GM18873 (cell line): ENCODE results near the gene FAM120A.

Experiments
- ATAC-seq: cut with Tn5 transposase; IDR thresholded peaks from one replicate; pipeline ENCODE4 v1.9.1; 2021; ENCODE audit warnings: mild to moderate bottlenecking, moderate library complexity, moderate number of reproducible peaks; ENCODE audit not compliant: unreplicated experiment, low FRiP score

The FAM120A gene

GRCh38 chr9:93601666-93602065 is 150.2 kb downstream of the FAM120A start:
- no peak for ATAC-seq

- no peak for ATAC-seq
Measured at GRCh38 chr9:93603011-93603410, 151.5 kb downstream of the FAM120A start.

GRCh38 chr9:93603906-93604326 is 152.4 kb downstream of the FAM120A start:
- ATAC-seq: no peak

GRCh38 chr9:93606187-93606586 is 154.7 kb downstream of the FAM120A start:
- no peak for ATAC-seq

- no peak for ATAC-seq
Measured at GRCh38 chr9:93610206-93610605, 158.7 kb downstream of the FAM120A start.

- no peak for ATAC-seq
Measured at GRCh38 chr9:93612052-93612795, 160.7 kb downstream of the FAM120A start.

GRCh38 chr9:93612796-93613154 is 161.3 kb downstream of the FAM120A start:
- ATAC-seq: no peak

- ATAC-seq: no peak
Measured at GRCh38 chr9:93613174-93613573, 161.7 kb downstream of the FAM120A start.

- ATAC-seq: no peak
Measured at GRCh38 chr9:93613791-93614190, 162.3 kb downstream of the FAM120A start.

GRCh38 chr9:93614830-93615468 is 163.5 kb downstream of the FAM120A start:
- ATAC-seq: no peak
